Gastroesophageal sphincter (tissue), 3 donors: ENCODE results near the gene AK3.

Source experiments
- CTCF ChIP-seq, 4 experiments: fragments of 200-600 bp in 2 of 4; fragments of 450-650 bp in 2 of 4; sonication (generic) in 1 of 4; IDR thresholded peaks; one replicate each; pipeline ENCODE4 v1.5.1; 2017 to 2019; ENCODE audit warnings: antibody characterized with exemption in 4 of 4, mild to moderate bottlenecking in 2 of 4, moderate library complexity in 2 of 4
- EP300 ChIP-seq: sonication (generic); formaldehyde crosslinking; IDR thresholded peaks from one replicate; pipeline ENCODE4 v1.6.1; 2017; ENCODE audit warnings: antibody characterized with exemption, mild to moderate bottlenecking

- no peak for TF ChIP-seq CTCF (IDR thresholded peaks at IDR 0.05)
- no peak for TF ChIP-seq EP300
Measured at GRCh38 chr9:4700091-4700490, 40.9 kb downstream of the AK3 start.
